Upper lobe of left lung (tissue), 4 donors: ENCODE results near the gene E2F4.

ENCODE experiments used
- POLR2A ChIP-seq, 4 donors: fragments of 450-650 bp; IDR thresholded peaks; one replicate each; pipeline ENCODE4 v1.5.1; 2016 to 2017; ENCODE audit warnings: antibody characterized with exemption in 4 of 4, mild to moderate bottlenecking in 2 of 4
- POLR2AphosphoS5 ChIP-seq, 2 donors: sonication (generic); formaldehyde crosslinking; IDR thresholded peaks; one replicate each; pipeline ENCODE4 v1.5.1; 2017; ENCODE audit warnings: antibody characterized with exemption in 2 of 2
- TF ChIP-seq, protein P1 (sequence below), 6 experiments: fragments of 450-650 bp in 4 of 6; fragments of 200-600 bp in 2 of 6; sonication (generic) in 2 of 6; IDR thresholded peaks; one replicate each; pipeline ENCODE4 v1.5.1; 2016 to 2019; ENCODE audit warnings: antibody characterized with exemption in 6 of 6

DNA sequence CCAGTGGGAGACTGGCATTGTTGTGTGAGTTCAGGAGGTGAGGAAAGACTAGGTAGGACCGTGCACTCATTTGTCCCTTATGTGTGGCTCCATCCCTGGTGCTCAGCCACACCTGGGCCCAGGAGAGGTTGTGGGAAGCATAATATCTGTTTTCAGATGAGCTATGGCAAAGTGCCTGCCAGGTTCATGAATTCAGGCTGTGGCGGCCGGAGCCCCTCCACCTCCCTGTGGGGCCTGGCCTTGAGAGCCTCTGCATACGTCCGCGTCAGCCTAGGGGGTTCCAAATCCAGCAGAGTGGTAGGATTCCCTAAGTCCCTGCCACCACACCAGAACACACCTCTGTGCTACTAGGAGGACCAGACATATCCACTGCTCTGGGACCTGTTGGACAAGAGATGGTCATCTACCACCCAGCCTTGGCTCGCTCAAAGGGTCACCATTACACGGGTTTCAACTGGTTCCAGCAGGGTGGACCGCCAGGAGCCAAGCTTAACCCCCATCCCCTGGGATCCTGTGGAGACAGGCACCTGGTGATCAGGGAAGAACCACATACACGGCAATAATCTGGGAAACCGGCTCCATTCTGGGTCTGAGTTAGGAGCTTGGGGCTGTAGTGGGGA, 43.2 kb upstream of the E2F4 start:
- TF ChIP-seq, protein P1, sequence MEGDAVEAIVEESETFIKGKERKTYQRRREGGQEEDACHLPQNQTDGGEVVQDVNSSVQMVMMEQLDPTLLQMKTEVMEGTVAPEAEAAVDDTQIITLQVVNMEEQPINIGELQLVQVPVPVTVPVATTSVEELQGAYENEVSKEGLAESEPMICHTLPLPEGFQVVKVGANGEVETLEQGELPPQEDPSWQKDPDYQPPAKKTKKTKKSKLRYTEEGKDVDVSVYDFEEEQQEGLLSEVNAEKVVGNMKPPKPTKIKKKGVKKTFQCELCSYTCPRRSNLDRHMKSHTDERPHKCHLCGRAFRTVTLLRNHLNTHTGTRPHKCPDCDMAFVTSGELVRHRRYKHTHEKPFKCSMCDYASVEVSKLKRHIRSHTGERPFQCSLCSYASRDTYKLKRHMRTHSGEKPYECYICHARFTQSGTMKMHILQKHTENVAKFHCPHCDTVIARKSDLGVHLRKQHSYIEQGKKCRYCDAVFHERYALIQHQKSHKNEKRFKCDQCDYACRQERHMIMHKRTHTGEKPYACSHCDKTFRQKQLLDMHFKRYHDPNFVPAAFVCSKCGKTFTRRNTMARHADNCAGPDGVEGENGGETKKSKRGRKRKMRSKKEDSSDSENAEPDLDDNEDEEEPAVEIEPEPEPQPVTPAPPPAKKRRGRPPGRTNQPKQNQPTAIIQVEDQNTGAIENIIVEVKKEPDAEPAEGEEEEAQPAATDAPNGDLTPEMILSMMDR (IDR thresholded peaks at IDR 0.05): no peak
- TF ChIP-seq POLR2A (IDR thresholded peaks at IDR 0.05) (no peak), POLR2AphosphoS5 (IDR thresholded peaks at IDR 0.05) (no peak)
